Mucosa of rectum (tissue), 2 donors: ENCODE measurements around the gene BNIPL.

Experiments used
- H3K27ac ChIP-seq, 2 donors: one replicate each; pipeline ENCODE4 v1.7.0; 2013; ENCODE audit warnings: inconsistent platforms in 2 of 2, low read depth in 2 of 2, low read length in 2 of 2
- H3K27me3 ChIP-seq, 2 donors: one replicate each; pipeline ENCODE4 v1.7.0; 2013; ENCODE audit warnings: low read length in 2 of 2; ENCODE audit not compliant: control insufficient read depth in 2 of 2, insufficient read depth in 2 of 2
- H3K36me3 ChIP-seq, 2 donors: one replicate each; pipeline ENCODE4 v1.7.0; 2013; ENCODE audit warnings: low read length in 2 of 2; ENCODE audit not compliant: control insufficient read depth in 2 of 2, insufficient read depth in 2 of 2
- H3K4me1 ChIP-seq, 2 donors: one replicate each; pipeline ENCODE4 v1.7.0; 2013; ENCODE audit warnings: low read length in 2 of 2, mild to moderate bottlenecking in 1 of 2; ENCODE audit not compliant: control insufficient read depth in 2 of 2, insufficient read depth in 2 of 2
- H3K4me3 ChIP-seq, 2 donors: one replicate each; pipeline ENCODE4 v1.7.0; 2013; ENCODE audit warnings: low read length in 2 of 2
- H3K9ac ChIP-seq, 2 donors: one replicate each; pipeline ENCODE4 v1.7.0; 2013; ENCODE audit warnings: low read length in 2 of 2, low read depth in 1 of 2, mild to moderate bottlenecking in 1 of 2
- H3K9me3 ChIP-seq, 2 donors: one replicate each; pipeline ENCODE4 v1.7.0; 2013; ENCODE audit warnings: low read length in 2 of 2; ENCODE audit not compliant: control insufficient read depth in 2 of 2
- donor health status: healthy.
- donor health status: Normal muscosa, but diverticular disease.

BNIPL gene

GRCh38 chr1:151054971-151055547 lies 18.7 kb downstream of the BNIPL start:
- no peaks in the 10 kb centered on the region for H3K27me3 ChIP-seq
- peak overlapping the region; percentile 89 to 96 for H3K27ac ChIP-seq
- H3K9me3 ChIP-seq, result no peaks in the 10 kb centered on the region
- peaks cover 38 to 44% of the 10 kb centered on the region in 2 donors for H3K36me3 ChIP-seq
- no peak overlapping the region for H3K9ac ChIP-seq
- peak overlapping the region in 1 of 2 donors; percentile 98 for H3K4me3 ChIP-seq
- H3K4me1 ChIP-seq, result peaks cover 32 to 42% of the 10 kb centered on the region in 2 donors

- Histone ChIP-seq H3K27ac (peak overlapping the region; percentile 89 to 96), H3K36me3 (peaks cover 35 to 44% of the 10 kb centered on the region in 2 donors), H3K4me3 (peak overlapping the region; percentile 44 to 98), H3K9ac (peak overlapping the region in 1 of 2 donors; percentile 48), H3K9me3 (no peaks in the 10 kb centered on the region), H3K4me1 (peaks cover 32 to 43% of the 10 kb centered on the region in 2 donors), H3K27me3 (no peaks in the 10 kb centered on the region)
Observed at GRCh38 chr1:151055581-151055980, 19.2 kb downstream of the BNIPL start.

GRCh38 chr1:151056149-151056548 lies 19.8 kb downstream of the BNIPL start:
- peak overlapping the region; percentile 18 to 48 for H3K9ac ChIP-seq
- peak overlapping the region; percentile 89 to 96 for H3K27ac ChIP-seq
- H3K27me3 ChIP-seq, result no peaks in the 10 kb centered on the region
- H3K4me1 ChIP-seq, result peaks cover 32 to 43% of the 10 kb centered on the region in 2 donors
- H3K9me3 ChIP-seq, result no peaks in the 10 kb centered on the region
- peaks cover 34 to 43% of the 10 kb centered on the region in 2 donors for H3K36me3 ChIP-seq
- H3K4me3 ChIP-seq, result peak overlapping the region; percentile 44 to 98

- Histone ChIP-seq H3K27ac (peak overlapping the region; percentile 89 to 96), H3K9me3 (no peaks in the 10 kb centered on the region), H3K9ac (peak overlapping the region; percentile 89 to 97), H3K27me3 (no peaks in the 10 kb centered on the region), H3K36me3 (peaks cover 20 to 21% of the 10 kb centered on the region in 2 donors), H3K4me1 (peaks cover 32 to 40% of the 10 kb centered on the region in 2 donors), H3K4me3 (peak overlapping the region; percentile 89 to 98)
Observed at GRCh38 chr1:151058692-151059091, 22.3 kb downstream of the BNIPL start.

- Histone ChIP-seq H3K9ac (peak within 1 kb of the TSS; percentile 89 to 97), H3K4me1 (peaks cover 32 to 40% of the 10 kb centered on the region in 2 donors), H3K4me3 (peak within 1 kb of the TSS; percentile 89 to 98), H3K27me3 (no peaks in the 10 kb centered on the region), H3K9me3 (no peaks in the 10 kb centered on the region), H3K27ac (peak within 1 kb of the TSS; percentile 89 to 96), H3K36me3 (peaks cover 14 to 15% of the 10 kb centered on the region in 2 donors)
Observed at GRCh38 chr1:151059109-151060006, 23.0 kb downstream of the BNIPL start, which contains the start of gene CDC42SE1. Gene CDC42SE1 (minus strand): TSS chr1:151059622. CDS start chr1:151055730, 3,892 bp downstream.

GRCh38 chr1:151060007-151060656 lies 23.7 kb downstream of the BNIPL start, which contains the start of gene MLLT11:
Gene MLLT11 (plus strand): TSS chr1:151060397. CDS start chr1:151067225, 6,828 bp downstream.
- Histone ChIP-seq H3K9ac (peak within 1 kb of the TSS; percentile 89 to 97), H3K27ac (peak within 1 kb of the TSS; percentile 89 to 96), H3K27me3 (no peaks in the 10 kb centered on the region), H3K4me3 (peak within 1 kb of the TSS; percentile 89 to 98), H3K9me3 (no peaks in the 10 kb centered on the region), H3K36me3 (peaks cover 6 to 7% of the 10 kb centered on the region in 2 donors), H3K4me1 (peaks cover 29 to 36% of the 10 kb centered on the region in 2 donors)

GRCh38 chr1:151060657-151061421 lies 24.5 kb downstream of the BNIPL start:
- peak overlapping the region in 1 of 2 donors; percentile 24 for H3K27ac ChIP-seq
- H3K9ac ChIP-seq, result no peak overlapping the region
- peaks cover 22 to 29% of the 10 kb centered on the region in 2 donors for H3K4me1 ChIP-seq
- no peaks in the 10 kb centered on the region for H3K9me3 ChIP-seq
- peak overlapping the region; percentile 89 to 98 for H3K4me3 ChIP-seq
- H3K27me3 ChIP-seq, result no peaks in the 10 kb centered on the region
- H3K36me3 ChIP-seq, result peaks cover 0 to under 1% of the 10 kb centered on the region in 2 donors

- Histone ChIP-seq H3K9ac (no peak overlapping the region), H3K9me3 (no peaks in the 10 kb centered on the region), H3K27ac (no peak overlapping the region), H3K4me1 (peaks cover 13 to 21% of the 10 kb centered on the region in 2 donors), H3K27me3 (no peaks in the 10 kb centered on the region), H3K36me3 (no peaks in the 10 kb centered on the region), H3K4me3 (no peak overlapping the region)
Observed at GRCh38 chr1:151061704-151062103, 25.3 kb downstream of the BNIPL start.

GRCh38 chr1:151062741-151063371 lies 26.5 kb downstream of the BNIPL start:
- H3K27ac ChIP-seq, result no peak overlapping the region
- peaks cover 7 to 10% of the 10 kb centered on the region in 2 donors for H3K4me1 ChIP-seq
- H3K27me3 ChIP-seq, result no peaks in the 10 kb centered on the region
- H3K9ac ChIP-seq, result no peak overlapping the region
- H3K4me3 ChIP-seq, result no peak overlapping the region
- no peaks in the 10 kb centered on the region for H3K36me3 ChIP-seq
- no peaks in the 10 kb centered on the region for H3K9me3 ChIP-seq
